LNCAP (cell line): Measurements from ENCODE around the gene LRP1B.

ENCODE experiments used
- CTCF ChIP-seq: fragments of 450-650 bp; IDR thresholded peaks from 2 replicates; pipeline ENCODE4 v1.5.1; 2017; ENCODE audit warnings: mild to moderate bottlenecking

Gene LRP1B

GRCh38 chr2:142134911-142135310 lies 4.1 kb upstream of the LRP1B start:
- TF ChIP-seq CTCF: no peak

DNA sequence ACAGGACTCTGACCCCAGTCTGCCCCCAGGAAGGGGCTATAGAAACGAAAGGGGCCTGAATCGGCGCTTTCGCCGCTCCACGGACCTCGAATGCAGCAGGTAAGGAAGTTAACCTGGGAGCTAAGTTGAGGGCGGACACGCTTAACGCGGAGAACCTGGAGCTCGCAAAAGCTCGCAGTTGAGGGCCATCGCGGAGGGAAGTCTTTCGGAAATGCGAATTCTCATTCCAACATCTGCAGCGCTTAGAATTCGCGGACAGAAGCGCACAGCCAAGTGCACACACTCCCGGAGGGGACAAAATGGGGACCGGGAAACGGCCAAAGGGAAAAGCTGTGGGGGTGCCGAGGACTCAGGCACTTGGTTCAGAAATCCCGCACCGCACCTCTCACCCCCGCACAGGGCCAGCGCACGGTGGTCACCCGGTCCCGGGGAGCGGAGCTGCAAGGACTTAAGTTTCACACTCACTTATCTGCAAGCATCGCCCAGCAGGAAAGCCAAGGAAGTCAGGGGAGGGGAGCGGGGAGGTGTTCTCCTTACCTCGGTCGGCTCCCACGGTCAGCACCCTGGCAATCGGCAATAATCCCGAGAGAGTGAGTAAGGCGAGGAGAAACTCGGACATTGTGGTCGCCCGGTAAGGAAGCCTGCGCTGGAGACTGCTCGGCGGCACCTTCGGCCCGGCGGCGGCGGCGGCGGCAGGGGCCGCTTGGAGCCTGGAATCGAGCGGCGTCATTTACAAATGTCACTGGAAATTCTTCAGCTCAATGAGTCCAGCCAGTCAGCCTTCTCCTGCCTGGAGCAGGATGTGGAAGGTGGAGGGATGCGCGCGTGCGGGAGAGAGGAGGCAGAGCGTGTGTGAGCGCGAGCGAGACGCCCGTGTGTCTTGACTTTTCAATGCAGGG lies 456 bp downstream of the LRP1B start:
- no peak for TF ChIP-seq CTCF

DNA sequence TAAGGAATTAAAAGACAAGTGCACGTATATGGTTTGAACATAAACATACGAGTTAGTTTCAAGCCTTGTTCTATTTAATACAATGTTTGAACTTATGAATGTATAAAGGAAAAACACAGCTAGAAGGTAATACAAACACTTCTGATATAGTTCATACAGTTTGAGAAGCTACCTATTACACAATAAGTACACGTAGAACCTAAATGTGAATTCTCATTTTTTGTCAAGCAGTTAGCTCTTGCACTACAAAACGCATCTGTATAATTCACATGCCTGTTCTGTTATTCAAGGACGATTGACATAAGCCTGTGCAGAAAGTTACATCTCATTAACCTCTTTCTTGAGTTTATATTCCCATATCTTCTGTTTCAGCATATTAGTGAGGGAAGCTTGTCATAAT lies 2.7 kb downstream of the LRP1B start:
- TF ChIP-seq CTCF: no peak

GRCh38 chr2:142127248-142127647 lies 3.6 kb downstream of the LRP1B start:
- TF ChIP-seq CTCF: no peak

GRCh38 chr2:142124706-142125105 lies 6.1 kb downstream of the LRP1B start:
- no peak for TF ChIP-seq CTCF

- TF ChIP-seq CTCF: no peak
Measured at GRCh38 chr2:142119347-142119746, 11.5 kb downstream of the LRP1B start.

DNA sequence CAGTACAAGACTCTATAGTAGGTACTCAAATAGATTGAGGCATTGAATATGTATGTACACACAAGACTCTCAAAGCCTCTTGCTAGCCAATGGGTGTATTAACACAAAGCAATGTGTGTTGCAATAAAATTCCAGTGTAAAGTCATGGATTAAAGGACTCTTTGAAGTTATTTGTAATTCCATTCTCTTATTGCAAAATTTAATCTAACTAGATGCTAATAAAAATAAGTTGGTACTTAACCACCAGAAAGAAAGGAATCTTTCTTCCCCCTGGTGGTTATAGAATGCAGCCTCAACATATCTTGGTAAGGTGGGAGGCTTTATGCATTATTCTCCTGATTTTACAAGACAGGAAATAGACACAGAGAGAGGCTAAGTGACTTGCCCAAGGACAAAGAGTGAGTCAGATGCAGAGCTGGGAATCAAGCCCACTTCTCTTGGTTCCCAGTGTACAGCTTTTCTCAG lies 18.0 kb downstream of the LRP1B start:
- 0 out of 2 replicates have a peak, but pooled peaks have one; percentile 11 for TF ChIP-seq CTCF
